HG03575 (cell line): ENCODE data around the gene GAREM1.

Experiments
- ATAC-seq: cut with Tn5 transposase; IDR thresholded peaks from one replicate; pipeline ENCODE4 v1.9.1; 2021; ENCODE audit not compliant: unreplicated experiment, insufficient number of reproducible peaks, low FRiP score; ENCODE audit errors: extremely low read depth

The GAREM1 gene

GRCh38 chr18:32280911-32281310, 189.8 kb downstream of the GAREM1 start:
- no peak for ATAC-seq

DNA sequence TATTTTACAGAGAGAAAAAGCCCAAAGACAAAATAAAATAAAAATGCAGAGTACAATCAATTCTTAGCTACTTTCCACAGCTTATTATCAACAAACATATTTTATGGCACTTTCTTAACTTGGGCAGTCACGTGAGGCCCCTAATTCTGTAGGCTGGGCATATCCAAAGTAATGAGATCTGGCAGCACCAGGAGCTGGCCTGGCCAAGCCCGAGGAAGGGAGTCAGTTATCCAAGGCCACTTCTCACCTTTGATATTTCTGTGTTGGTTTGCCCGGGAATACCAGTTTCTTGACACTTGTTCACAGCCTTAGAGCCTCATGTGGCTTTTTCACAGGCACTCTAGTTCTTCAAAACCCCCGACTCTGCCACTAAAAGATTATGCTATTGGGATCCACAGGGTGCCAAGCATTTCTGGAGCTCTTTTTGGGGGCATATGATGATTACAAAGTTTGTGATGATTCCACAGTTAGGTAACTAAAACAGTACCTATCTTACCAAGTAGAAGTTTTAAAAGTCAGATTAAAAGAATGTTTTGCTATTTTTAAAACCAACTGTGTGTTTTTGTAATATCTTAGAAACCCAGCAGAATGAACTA, 190.4 kb downstream of the GAREM1 start:
- ATAC-seq: no peak

DNA sequence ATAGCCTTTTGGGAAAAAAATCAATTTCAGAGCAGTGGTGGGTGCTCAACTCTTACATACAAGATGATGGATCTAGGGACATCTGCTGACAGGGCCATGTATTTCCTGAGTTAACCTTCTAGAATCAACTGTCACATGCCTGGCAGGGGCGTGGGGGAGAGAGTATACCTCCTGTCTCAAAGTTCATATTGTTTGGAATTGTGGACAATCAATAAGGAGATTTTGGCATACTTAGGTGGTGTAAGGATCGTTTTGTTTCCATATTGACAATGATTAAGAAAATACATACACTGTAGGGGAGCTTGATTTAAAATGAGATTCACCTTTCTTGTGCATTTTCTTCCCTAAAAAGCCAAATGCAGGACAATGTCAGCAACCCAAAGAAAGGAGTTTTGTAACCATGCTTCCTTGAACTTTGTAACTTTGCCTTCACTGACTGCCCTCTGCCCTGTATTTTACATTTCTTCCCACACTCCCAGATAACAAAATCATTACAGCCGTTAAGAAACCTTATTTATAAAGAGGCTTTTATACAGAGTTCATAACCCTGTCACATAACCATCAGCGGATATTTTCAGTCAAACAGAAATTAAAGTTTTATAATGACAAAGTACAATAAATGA, 192.4 kb downstream of the GAREM1 start:
- ATAC-seq: no peak

DNA sequence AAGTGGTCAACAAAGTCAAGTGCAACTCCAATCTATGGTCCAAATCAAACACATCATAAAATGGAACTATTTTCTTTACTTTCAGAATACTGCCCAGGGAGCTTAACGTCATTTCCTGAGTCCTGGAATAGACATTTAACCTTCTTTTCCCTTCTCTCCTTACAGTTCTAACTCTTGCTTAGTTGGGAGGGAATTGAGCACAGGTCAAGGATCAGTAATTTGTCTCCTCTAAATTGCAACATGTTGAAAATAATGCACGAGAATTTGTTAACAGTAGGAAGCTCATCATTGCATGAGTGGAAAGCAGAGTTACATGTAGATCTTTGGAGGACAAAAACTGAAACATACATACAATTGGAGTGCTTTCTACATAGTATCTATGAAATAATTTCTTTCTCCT, 193.1 kb downstream of the GAREM1 start:
- no peak for ATAC-seq

- no peak for ATAC-seq
Measured at GRCh38 chr18:32276906-32277305, 193.8 kb downstream of the GAREM1 start.

DNA sequence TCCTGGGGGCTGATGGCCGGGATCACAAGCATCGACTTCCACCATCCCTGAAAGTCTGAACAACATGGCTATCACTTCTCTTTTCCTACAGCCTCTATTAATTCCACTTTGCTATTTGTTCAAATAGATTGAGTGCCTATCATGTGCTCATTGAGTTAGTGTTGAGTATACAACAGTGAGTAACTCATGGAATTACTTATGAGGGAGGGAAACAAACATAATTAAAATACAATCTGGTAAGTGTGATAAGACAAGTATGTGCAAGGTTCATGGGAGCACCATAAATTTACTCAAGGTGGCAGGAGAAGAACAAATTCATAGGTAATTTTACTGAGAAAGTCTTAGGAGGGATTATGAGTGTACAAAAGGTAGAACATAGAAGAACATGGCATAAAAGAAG, 194.4 kb downstream of the GAREM1 start:
- ATAC-seq: no peak

GRCh38 chr18:32275221-32275620, 195.5 kb downstream of the GAREM1 start:
- ATAC-seq: no peak

GRCh38 chr18:32274307-32274706, 196.4 kb downstream of the GAREM1 start:
- ATAC-seq: no peak

GRCh38 chr18:32271672-32272208, 198.9 kb downstream of the GAREM1 start:
- no peak for ATAC-seq

GRCh38 chr18:32270341-32270740, 200.3 kb downstream of the GAREM1 start:
- ATAC-seq: no peak

DNA sequence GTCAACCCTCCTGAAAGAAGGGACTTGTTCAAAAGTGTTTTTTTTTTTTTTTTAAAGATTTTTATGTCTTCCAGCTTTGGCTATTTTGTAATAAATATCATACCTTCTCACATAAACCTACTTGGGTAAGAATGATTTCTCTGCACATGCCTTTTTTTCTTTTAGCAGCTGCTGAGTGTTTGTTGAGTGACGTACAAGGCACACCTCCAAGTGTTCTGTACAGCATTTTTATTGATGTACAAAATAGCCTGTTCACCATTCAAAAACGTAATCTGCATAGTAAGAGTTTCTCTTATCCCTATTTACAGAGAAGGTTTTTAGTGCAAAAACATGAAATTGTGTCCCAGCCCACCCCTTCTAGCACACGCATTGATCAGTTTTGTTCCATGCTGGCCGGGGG, 203.2 kb downstream of the GAREM1 start:
- no peak for ATAC-seq

GRCh38 chr18:32264401-32264800, 206.3 kb downstream of the GAREM1 start:
- ATAC-seq: no peak

GRCh38 chr18:32262092-32262491, 208.6 kb downstream of the GAREM1 start:
- ATAC-seq: no peak

- ATAC-seq: no peak
Measured at GRCh38 chr18:32261003-32261402, 209.7 kb downstream of the GAREM1 start.

- no peak for ATAC-seq
Measured at GRCh38 chr18:32259553-32259952, 211.1 kb downstream of the GAREM1 start.

DNA sequence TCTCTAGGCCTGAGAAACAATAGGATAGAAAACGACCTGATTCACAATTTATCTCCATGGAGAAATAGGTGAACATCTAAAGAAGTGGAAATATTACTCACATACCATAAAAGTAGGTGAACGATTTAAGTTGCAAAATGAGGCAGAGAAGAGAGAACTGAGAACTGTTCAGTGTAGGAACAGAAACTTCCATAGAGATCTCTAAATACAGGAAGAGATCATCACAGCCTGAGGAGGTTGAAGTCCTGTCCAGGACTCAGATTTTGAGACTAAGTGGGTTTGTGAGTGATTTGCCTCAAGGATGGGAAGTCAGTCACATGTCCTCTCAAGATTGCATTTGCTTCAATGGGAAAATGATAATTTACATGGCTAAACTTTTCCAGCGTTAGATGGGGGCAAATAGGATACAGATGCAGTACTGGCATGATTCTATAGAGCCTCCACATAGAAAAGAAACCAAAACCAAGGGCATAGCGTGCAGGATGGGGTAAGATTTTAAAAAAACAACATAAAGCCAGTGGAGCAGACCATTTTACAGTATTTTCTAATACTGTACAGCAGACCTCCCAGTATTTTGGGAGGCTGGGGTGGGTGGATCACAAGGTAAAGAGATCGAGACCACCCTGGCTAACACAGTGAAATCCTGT, 212.0 kb downstream of the GAREM1 start:
- ATAC-seq: no peak

- ATAC-seq: no peak
Measured at GRCh38 chr18:32258148-32258547, 212.5 kb downstream of the GAREM1 start.

GRCh38 chr18:32257084-32257785, 213.4 kb downstream of the GAREM1 start:
- ATAC-seq: no peak

DNA sequence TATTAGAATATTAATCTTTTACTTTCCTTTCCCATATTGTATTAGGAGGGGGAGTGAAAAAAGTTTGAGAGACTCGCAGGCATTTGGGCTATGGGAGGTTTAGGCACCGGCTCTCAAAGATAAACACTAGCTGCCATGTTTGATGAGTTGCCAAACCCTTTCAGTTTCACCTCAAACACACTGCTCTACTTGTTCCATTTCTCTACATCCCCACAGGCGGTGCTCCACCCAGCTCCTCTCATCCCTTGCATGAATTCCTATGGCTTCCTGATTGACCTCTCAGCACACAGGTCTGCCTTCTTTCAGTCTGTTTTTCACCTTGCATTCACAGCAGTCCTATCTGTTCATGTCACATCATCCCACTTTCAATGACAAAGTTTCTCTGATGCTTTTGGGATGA, 215.1 kb downstream of the GAREM1 start:
- ATAC-seq: no peak
